Chondrocyte (in vitro differentiated cells): ENCODE data around the gene ALDH3B1. TPM values are rescaled to one million over a fixed set of nuclear protein-coding genes. Genes with fewer than 3 reads are reported as not detected.
A peak's percentile ranks its signal among the peaks of the same experiment; 100 is the strongest.

Experiments
- DNase-seq: peaks from one replicate; pipeline ENCODE4 v3.0.0; 2021; ENCODE audit warnings: mixed read lengths, low spot score
- H3K27ac Mint-ChIP-seq: one replicate; pipeline ENCODE4 v1.8.0; 2021; ENCODE audit warnings: mild to moderate bottlenecking, moderate library complexity, mixed read lengths; ENCODE audit not compliant: unreplicated experiment
- H3K27me3 Mint-ChIP-seq: 2 replicates; pipeline ENCODE4 v1.8.0; 2021; ENCODE audit warnings: low read depth, mixed read lengths
- H3K36me3 Mint-ChIP-seq: 2 replicates; pipeline ENCODE4 v1.8.0; 2021; ENCODE audit warnings: low read depth, mixed read lengths
- H3K4me1 Mint-ChIP-seq: 2 replicates; pipeline ENCODE4 v1.8.0; 2021; ENCODE audit warnings: low read depth, mild to moderate bottlenecking, mixed read lengths
- H3K4me3 Mint-ChIP-seq: one replicate; pipeline ENCODE4 v1.8.0; 2021; ENCODE audit warnings: mild to moderate bottlenecking, moderate library complexity, mixed read lengths; ENCODE audit not compliant: unreplicated experiment
- H3K9me3 Mint-ChIP-seq: 2 replicates; pipeline ENCODE4 v1.8.0; 2021; ENCODE audit warnings: low read depth, mixed read lengths
- CTCF ChIP-seq: fragments of 200-600 bp; sonication (generic); IDR thresholded peaks from 2 replicates; pipeline ENCODE4 v1.5.0; 2021; ENCODE audit warnings: antibody characterized with exemption, mild to moderate bottlenecking, moderate library complexity
- total RNA-seq: library from RNA; stranded (reverse); gene quantifications from 3 replicates; pipeline ENCODE4 v1.2.1, GENCODE V29; 2021

ALDH3B1 gene
- total RNA-seq, 1 donor from 2014 or later = 13.1 TPM

- Mint-ChIP-seq H3K9me3 (peaks cover 10% of the 10 kb centered on the region), H3K4me3 (no peak overlapping the region), H3K27me3 (no peaks in the 10 kb centered on the region), H3K27ac (no peak overlapping the region), H3K36me3 (peaks cover 9% of the 10 kb centered on the region), H3K4me1 (peaks cover 30% of the 10 kb centered on the region)
- TF ChIP-seq CTCF = peak; percentile 69
- DNase-seq = no peak
Measured at GRCh38 chr11:68021167-68021787, 11.2 kb downstream of the ALDH3B1 start.

- Mint-ChIP-seq H3K36me3 (peaks cover 9% of the 10 kb centered on the region), H3K9me3 (peaks cover 10% of the 10 kb centered on the region), H3K4me3 (no peak overlapping the region), H3K27ac (no peak overlapping the region), H3K27me3 (no peaks in the 10 kb centered on the region), H3K4me1 (peaks cover 32% of the 10 kb centered on the region)
- TF ChIP-seq CTCF = no peak
- DNase-seq = no peak
Measured at GRCh38 chr11:68022531-68022930, 12.4 kb downstream of the ALDH3B1 start.

GRCh38 chr11:68024508-68024907 lies 14.4 kb downstream of the ALDH3B1 start:
- no peak for DNase-seq

GRCh38 chr11:68025047-68025446 lies 14.9 kb downstream of the ALDH3B1 start:
- Mint-ChIP-seq H3K4me3 (no peak overlapping the region), H3K27me3 (no peaks in the 10 kb centered on the region), H3K27ac (no peak overlapping the region), H3K36me3 (peaks cover 10% of the 10 kb centered on the region), H3K9me3 (peaks cover 10% of the 10 kb centered on the region), H3K4me1 (peaks cover 49% of the 10 kb centered on the region)
- no peak for DNase-seq
- no peak for TF ChIP-seq CTCF

More at GRCh38 chr11:68024508-68024907, 14.4 kb downstream of the ALDH3B1 start:
- no peak overlapping the region for H3K27ac Mint-ChIP-seq
- H3K4me3 Mint-ChIP-seq = no peak overlapping the region
- H3K27me3 Mint-ChIP-seq = no peaks in the 10 kb centered on the region
- H3K4me1 Mint-ChIP-seq = peaks cover 44% of the 10 kb centered on the region
- no peak for TF ChIP-seq CTCF
- H3K36me3 Mint-ChIP-seq = peaks cover 10% of the 10 kb centered on the region
- peaks cover 10% of the 10 kb centered on the region for H3K9me3 Mint-ChIP-seq

- H3K4me1 Mint-ChIP-seq = peaks cover 51% of the 10 kb centered on the region
- no peaks in the 10 kb centered on the region for H3K27me3 Mint-ChIP-seq
- DNase-seq = no peak
- peaks cover 10% of the 10 kb centered on the region for H3K9me3 Mint-ChIP-seq
- no peak for TF ChIP-seq CTCF
- H3K4me3 Mint-ChIP-seq = peak overlapping the region; percentile 6
- peak overlapping the region; percentile 95 for H3K27ac Mint-ChIP-seq
- H3K36me3 Mint-ChIP-seq = peaks cover 11% of the 10 kb centered on the region
Measured at GRCh38 chr11:68026391-68027105, 16.4 kb downstream of the ALDH3B1 start.
